A673 (cell line): Measurements from ENCODE around the gene CDC42EP1. TPM values are rescaled to one million over a fixed set of nuclear protein-coding genes. Genes with fewer than 3 reads are reported as not detected.
"Not testable (repeated sequence)": the region's sequence is repeated elsewhere in the genome, so short reads cannot be mapped to it uniquely, and the experiment has no call there.

Experiments
- BruUV-seq: library from RNA; stranded (reverse); fragments of 400-500 nt; replicated peaks from 2 replicates; lab custom pipeline; 2021; lab: Mats Ljungman, UMichigan
- CTCF ChIA-PET: fragments of 300-600 bp; sonication (Branson Sonifier 250); formaldehyde crosslinking; loops from one replicate; lab custom pipeline; 2022; ENCODE audit warnings: antibody characterized with exemption; lab: Charles Lee
- POLR2A ChIA-PET: fragments of 300-600 bp; sonication (Branson Sonifier 250); formaldehyde crosslinking; loops from one replicate; lab custom pipeline; 2022; ENCODE audit warnings: antibody characterized with exemption; ENCODE audit not compliant: low non-redundant PET; lab: Charles Lee
- DNase-seq: peaks from one replicate; pipeline ENCODE4 v3.0.0-alpha.2; 2015; ENCODE audit warnings: low spot score
- H3K27ac ChIP-seq: fragments of 200-600 bp; sonication (generic); 2 replicates; pipeline ENCODE4 v1.5.1; 2016; ENCODE audit warnings: mixed run types, low read depth, mild to moderate bottlenecking, mixed read lengths, antibody characterized with exemption, low read length; ENCODE audit not compliant: poor library complexity, severe bottlenecking
- H3K27me3 ChIP-seq: fragments of 200-600 bp; sonication (generic); replicated peaks from 2 replicates; pipeline ENCODE4 v1.6.1; 2017; ENCODE audit warnings: mixed run types, low read depth, mild to moderate bottlenecking, mixed read lengths, antibody characterized with exemption, low read length; ENCODE audit not compliant: insufficient read depth, poor library complexity
- H3K36me3 ChIP-seq: fragments of 200-600 bp; sonication (generic); 2 replicates; pipeline ENCODE4 v1.6.1; 2016; ENCODE audit warnings: mixed run types, mild to moderate bottlenecking, mixed read lengths, antibody characterized with exemption, low read length; ENCODE audit not compliant: insufficient read depth, poor library complexity, severe bottlenecking
- H3K4me1 ChIP-seq: fragments of 200-600 bp; sonication (generic); 2 replicates; pipeline ENCODE4 v1.6.1; 2017; ENCODE audit warnings: mixed run types, mild to moderate bottlenecking, mixed read lengths, antibody characterized with exemption, low read length; ENCODE audit not compliant: insufficient read depth, poor library complexity, severe bottlenecking
- H3K4me3 ChIP-seq: fragments of 200-600 bp; sonication (generic); 2 replicates; pipeline ENCODE4 v1.5.1; 2016; ENCODE audit warnings: low read depth, mixed run types, mild to moderate bottlenecking, mixed read lengths, low read length; ENCODE audit not compliant: poor library complexity, severe bottlenecking
- H3K9me3 ChIP-seq: fragments of 200-600 bp; sonication (generic); 2 replicates; pipeline ENCODE4 v1.6.1; 2016; ENCODE audit warnings: mixed run types, low read depth, mild to moderate bottlenecking, mixed read lengths, antibody characterized with exemption, low read length; ENCODE audit not compliant: poor library complexity, severe bottlenecking
- EZH2 ChIP-seq: fragments of 200-600 bp; sonication (generic); IDR thresholded peaks from 2 replicates; pipeline ENCODE4 v1.6.1; 2017; ENCODE audit warnings: borderline replicate concordance, low read depth, mild to moderate bottlenecking, mixed read lengths, antibody characterized with exemption, low read length; ENCODE audit not compliant: poor library complexity, severe bottlenecking
- intact Hi-C: fragments of 100-400 bp; cut with micrococcal nuclease; formaldehyde crosslinking; loops from one replicate; pipeline ENCODE4 v1.10.0; 2022; ENCODE audit not compliant: unreplicated experiment
- total RNA-seq: library from RNA; stranded (reverse); gene quantifications from 2 replicates; pipeline ENCODE4 v1.2.3, GENCODE V29; 2021
- TF ChIP-seq, protein P1 (sequence below): fragments of 300-800, 200-600 bp; sonication (generic); conservative IDR thresholded peaks from 2 replicates; pipeline ENCODE4 v1.5.1; 2017; ENCODE audit warnings: low read depth, mild to moderate bottlenecking, antibody characterized with exemption, low read length, moderate library complexity, mixed read lengths

CDC42EP1 gene
- total RNA-seq, 1 experiment from 2014 or later = 1.1 TPM

DNA sequence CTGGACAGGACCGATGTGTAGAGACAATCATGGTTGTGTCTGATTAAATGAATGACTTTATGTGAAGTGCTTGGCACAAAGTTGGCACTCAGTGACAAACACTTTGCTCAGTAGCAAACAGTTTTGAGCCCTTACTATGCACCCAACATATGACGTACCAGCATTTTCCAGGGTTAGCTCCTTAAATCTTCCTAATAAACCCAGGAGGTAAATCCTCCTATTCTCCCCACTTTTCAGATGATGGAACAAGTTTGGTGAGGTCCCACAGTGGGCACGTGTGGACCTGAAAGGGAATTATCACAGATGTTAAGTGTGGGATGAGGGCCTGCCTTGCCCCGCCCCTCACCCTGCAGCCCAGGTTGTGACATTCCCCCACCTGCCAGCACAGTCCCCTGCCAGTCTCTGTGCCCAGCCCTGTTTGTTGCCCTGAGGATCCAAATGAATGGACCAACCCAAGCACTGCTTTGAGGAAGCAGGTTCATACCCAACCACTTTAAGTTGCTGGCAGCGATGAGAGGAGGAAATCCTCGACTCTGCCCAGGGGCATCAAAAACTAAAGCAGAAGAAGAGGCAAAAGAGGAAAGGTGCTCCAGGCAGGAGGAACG is 34.4 kb upstream of the CDC42EP1 start:
- BruUV-seq = no TSS peak
- no peak for TF ChIP-seq EZH2
- TF ChIP-seq, protein P1, sequence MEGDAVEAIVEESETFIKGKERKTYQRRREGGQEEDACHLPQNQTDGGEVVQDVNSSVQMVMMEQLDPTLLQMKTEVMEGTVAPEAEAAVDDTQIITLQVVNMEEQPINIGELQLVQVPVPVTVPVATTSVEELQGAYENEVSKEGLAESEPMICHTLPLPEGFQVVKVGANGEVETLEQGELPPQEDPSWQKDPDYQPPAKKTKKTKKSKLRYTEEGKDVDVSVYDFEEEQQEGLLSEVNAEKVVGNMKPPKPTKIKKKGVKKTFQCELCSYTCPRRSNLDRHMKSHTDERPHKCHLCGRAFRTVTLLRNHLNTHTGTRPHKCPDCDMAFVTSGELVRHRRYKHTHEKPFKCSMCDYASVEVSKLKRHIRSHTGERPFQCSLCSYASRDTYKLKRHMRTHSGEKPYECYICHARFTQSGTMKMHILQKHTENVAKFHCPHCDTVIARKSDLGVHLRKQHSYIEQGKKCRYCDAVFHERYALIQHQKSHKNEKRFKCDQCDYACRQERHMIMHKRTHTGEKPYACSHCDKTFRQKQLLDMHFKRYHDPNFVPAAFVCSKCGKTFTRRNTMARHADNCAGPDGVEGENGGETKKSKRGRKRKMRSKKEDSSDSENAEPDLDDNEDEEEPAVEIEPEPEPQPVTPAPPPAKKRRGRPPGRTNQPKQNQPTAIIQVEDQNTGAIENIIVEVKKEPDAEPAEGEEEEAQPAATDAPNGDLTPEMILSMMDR = no peak
- intact Hi-C loops = no loop called here
- Histone ChIP-seq H3K9me3 (no peaks in the 10 kb centered on the region), H3K27ac (no peak overlapping the region), H3K36me3 (no peaks in the 10 kb centered on the region), H3K27me3 (no peaks in the 10 kb centered on the region), H3K4me1 (no peaks in the 10 kb centered on the region), H3K4me3 (no peak overlapping the region)
- ChIA-PET POLR2A (no interaction called here), CTCF (no interaction called here)
- DNase-seq = no peak

GRCh38 chr22:37526376-37526775 is 33.9 kb upstream of the CDC42EP1 start:
- H3K9me3 ChIP-seq = no peaks in the 10 kb centered on the region
- no peaks in the 10 kb centered on the region for H3K36me3 ChIP-seq
- no peaks in the 10 kb centered on the region for H3K27me3 ChIP-seq
- POLR2A ChIA-PET = no interaction called here
- H3K4me3 ChIP-seq = no peak overlapping the region
- H3K27ac ChIP-seq = no peak overlapping the region
- intact Hi-C loops = no loop called here
- no peak for DNase-seq
- CTCF ChIA-PET = no interaction called here
- H3K4me1 ChIP-seq = no peaks in the 10 kb centered on the region
- TF ChIP-seq, protein P1 = no peak
- BruUV-seq = no TSS peak

GRCh38 chr22:37527081-37527752 is 33.1 kb upstream of the CDC42EP1 start:
- H3K36me3 ChIP-seq, DNase-seq, H3K9me3 ChIP-seq, H3K27ac ChIP-seq, CTCF ChIA-PET, H3K4me1 ChIP-seq, BruUV-seq, intact Hi-C loops, H3K4me3 ChIP-seq, H3K27me3 ChIP-seq: not testable (repeated sequence)
- POLR2A ChIA-PET = interaction anchor here (0.6 kb wide), 1 partner anchor 15 kb away, joined by 4 read pairs; no protein-coding TSS in a partner anchor

- BruUV-seq, intact Hi-C loops, H3K27me3 ChIP-seq, H3K36me3 ChIP-seq, DNase-seq, H3K27ac ChIP-seq, H3K9me3 ChIP-seq, H3K4me3 ChIP-seq, H3K4me1 ChIP-seq, CTCF ChIA-PET: not testable (repeated sequence)
- POLR2A ChIA-PET = interaction anchor here (0.6 kb wide), 1 partner anchor 16 kb away, joined by 4 read pairs; no protein-coding TSS in a partner anchor
These were observed 32.3 kb upstream of the CDC42EP1 start for GRCh38 chr22:37527952-37528351.
